ENCODE measurements around the gene PLXNA4.

The PLXNA4 gene

GRCh38 chr7:132430861-132431822 is 145.1 kb downstream of the PLXNA4 start:
- DNase-seq, result peak in 2 of 5 experiments; percentile 84 to 90

GRCh38 chr7:132430041-132430855 is 146.0 kb downstream of the PLXNA4 start:
- DNase-seq, result no peak

- no peak for DNase-seq
Observed at GRCh38 chr7:132429181-132429580, 147.1 kb downstream of the PLXNA4 start.

GRCh38 chr7:132428247-132428919 is 147.9 kb downstream of the PLXNA4 start:
- no peak for DNase-seq

- no peak for DNase-seq
Observed at GRCh38 chr7:132425942-132426341, 150.3 kb downstream of the PLXNA4 start.

GRCh38 chr7:132424821-132425724 is 151.2 kb downstream of the PLXNA4 start:
- DNase-seq, result no peak

- DNase-seq, result no peak
Observed at GRCh38 chr7:132424277-132424676, 152.0 kb downstream of the PLXNA4 start.

- DNase-seq, result no peak
Observed at GRCh38 chr7:132423594-132424200, 152.6 kb downstream of the PLXNA4 start.

- no peak for DNase-seq
Observed at GRCh38 chr7:132422502-132423111, 153.7 kb downstream of the PLXNA4 start.

GRCh38 chr7:132420527-132420926 is 155.7 kb downstream of the PLXNA4 start:
- no peak for DNase-seq

GRCh38 chr7:132419542-132419941 is 156.7 kb downstream of the PLXNA4 start:
- DNase-seq, result no peak

- DNase-seq, result no peak
Observed at GRCh38 chr7:132418840-132419239, 157.4 kb downstream of the PLXNA4 start.

GRCh38 chr7:132417103-132417906 is 159.0 kb downstream of the PLXNA4 start:
- DNase-seq, result no peak

- no peak for DNase-seq
Observed at GRCh38 chr7:132416395-132416794, 159.9 kb downstream of the PLXNA4 start.

- no peak for DNase-seq
Observed at GRCh38 chr7:132415259-132415658, 161.0 kb downstream of the PLXNA4 start.

- no peak for DNase-seq
Observed at GRCh38 chr7:132414857-132415256, 161.4 kb downstream of the PLXNA4 start.

- no peak for DNase-seq
Observed at GRCh38 chr7:132412435-132412834, 163.8 kb downstream of the PLXNA4 start.

- no peak for DNase-seq
Observed at GRCh38 chr7:132410861-132411541, 165.3 kb downstream of the PLXNA4 start.

- DNase-seq, result no peak
Observed at GRCh38 chr7:132410385-132410784, 165.9 kb downstream of the PLXNA4 start.
